HG02938 (cell line): ENCODE results near the gene NDUFA11.
"Not testable (repeated sequence)": the region's sequence is repeated elsewhere in the genome, so short reads cannot be mapped to it uniquely, and the experiment has no call there.

ENCODE experiments used
- ATAC-seq: cut with Tn5 transposase; IDR thresholded peaks from one replicate; pipeline ENCODE4 v1.9.1; 2021; ENCODE audit warnings: mild to moderate bottlenecking, moderate library complexity; ENCODE audit not compliant: unreplicated experiment

NDUFA11 gene

GRCh38 chr19:5891572-5891937 lies 12.0 kb downstream of the NDUFA11 start:
- no peak for ATAC-seq

- ATAC-seq = no peak
These were observed 13.5 kb downstream of the NDUFA11 start for GRCh38 chr19:5890099-5890498.

DNA sequence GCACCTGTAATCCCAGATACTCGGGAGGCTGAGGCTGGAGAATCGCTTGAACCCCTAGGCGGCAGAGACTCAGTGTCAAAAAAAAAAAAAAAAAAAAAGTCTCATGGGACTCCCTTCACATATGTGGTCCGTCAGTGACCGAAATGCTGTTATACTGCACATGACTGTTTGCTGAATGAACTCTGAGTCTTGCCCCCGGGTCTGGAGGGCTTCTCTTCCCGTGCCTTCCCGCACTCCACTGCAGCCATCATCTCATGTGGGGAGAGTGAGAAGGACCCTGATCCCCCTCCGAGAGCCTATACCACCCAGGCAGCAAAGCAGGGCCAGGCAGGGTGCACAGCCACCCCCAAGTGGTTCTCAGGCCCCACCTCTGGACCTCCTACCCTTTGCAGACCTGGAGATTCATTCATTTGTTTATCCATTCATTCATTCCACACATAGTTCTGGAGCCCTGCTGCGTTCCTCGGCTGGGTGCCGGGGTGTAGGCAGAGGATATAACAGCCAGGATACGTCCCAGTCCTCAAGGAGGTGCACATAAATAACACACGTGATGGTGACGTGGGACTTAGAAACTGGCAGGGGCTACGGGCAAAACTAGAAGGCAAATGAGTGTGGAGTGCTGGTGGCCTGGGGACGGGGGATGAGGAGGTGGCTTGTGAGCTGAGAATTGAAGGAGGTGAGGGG lies 14.2 kb downstream of the NDUFA11 start:
- ATAC-seq = no peak

DNA sequence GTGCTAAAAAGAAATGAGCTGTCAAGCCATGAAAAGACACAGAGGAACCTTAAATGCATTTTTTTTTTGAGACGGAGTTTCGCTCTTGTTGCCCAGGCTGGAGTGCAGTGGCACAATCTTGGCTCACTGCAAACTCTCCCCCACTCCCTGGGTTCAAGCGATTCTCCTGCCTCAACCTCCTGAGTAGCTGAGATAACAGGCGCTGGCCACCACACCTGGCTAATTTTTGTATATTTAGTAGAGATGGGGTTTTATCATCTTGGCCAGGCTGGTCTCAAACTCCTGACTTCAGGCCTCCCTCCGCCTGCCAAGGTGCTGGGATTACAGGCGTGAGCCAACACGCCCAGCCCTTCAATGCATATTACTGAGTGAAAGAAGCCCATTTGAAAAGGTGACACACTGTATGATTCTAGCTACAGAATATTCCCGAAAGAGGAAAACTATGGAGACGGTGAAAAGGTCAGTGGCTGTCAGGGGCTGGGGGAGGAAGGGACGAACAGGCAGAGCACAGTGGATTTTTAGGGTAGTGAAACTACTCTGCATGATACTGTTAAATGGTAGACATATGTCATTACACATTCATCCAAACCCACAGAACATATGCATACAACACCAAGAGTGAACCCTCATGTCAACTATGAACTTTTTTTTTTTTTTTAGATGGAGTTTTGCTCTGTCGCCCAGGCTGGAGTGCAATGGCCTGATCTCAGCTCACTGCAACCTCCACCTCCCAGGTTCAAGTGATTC lies 19.4 kb downstream of the NDUFA11 start:
- ATAC-seq = not testable (repeated sequence)

GRCh38 chr19:5883157-5883873 lies 20.3 kb downstream of the NDUFA11 start:
- not testable (repeated sequence) for ATAC-seq

DNA sequence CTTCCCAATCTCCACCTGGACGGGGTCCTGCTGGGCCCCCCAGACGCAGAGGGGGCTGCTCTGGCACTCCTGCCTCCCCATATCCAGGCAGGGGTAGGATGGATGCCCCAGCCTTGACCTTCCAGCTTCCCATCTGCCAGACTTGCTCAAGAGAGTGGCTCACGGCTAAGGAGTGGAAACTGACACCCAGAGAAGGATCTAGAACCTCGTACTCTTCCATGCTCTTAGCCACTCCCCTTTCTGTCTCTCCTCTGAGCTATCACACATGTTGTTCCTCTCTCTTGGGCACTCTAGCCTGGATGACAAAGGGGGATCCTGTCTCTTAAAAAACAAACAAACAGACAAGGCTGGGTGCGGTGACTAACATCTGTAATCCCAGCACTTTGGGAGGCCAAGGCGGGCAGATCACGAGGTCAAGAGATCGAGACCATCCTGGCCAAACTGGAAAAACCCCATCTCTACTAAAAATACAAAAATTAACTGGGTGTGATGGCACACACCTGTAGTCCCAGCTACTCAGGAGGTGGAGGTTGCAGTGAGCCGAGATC lies 21.1 kb downstream of the NDUFA11 start:
- no peak for ATAC-seq

DNA sequence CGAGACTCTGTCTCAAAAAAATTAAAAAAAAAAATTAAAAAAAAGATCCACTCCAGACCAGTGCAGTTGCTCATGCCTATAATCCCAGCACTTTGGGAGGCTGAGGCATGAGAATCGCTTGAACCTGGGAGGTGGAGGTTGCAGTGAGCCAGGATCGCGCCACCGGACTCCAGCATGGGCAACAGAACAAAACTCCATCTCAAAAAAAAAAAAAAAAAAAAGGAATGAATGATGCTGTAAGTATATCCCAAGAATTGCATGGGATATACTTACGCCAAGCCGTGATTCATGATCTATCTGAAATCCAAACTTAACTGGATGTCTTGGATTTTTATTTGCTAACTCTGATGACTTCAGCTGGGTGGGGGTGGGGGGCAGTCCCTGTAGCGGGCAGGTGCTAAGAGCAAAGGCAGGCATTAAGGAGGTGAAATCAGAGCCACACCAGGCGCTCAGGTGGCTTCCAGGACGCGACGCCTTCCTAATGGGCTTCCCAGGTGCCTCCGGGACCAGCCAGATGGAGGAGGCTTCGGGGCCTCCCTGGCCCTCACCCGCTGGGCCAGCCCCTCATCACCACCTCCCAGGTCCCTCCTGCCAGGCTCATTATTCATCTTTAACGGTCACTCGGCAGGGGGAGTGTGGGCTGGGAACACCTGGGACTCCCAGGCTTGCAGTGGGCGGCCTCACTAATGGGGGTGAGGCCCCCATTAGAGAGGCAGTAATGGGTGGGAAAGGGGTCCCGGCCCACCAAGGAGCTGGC lies 21.9 kb downstream of the NDUFA11 start:
- ATAC-seq = no peak

GRCh38 chr19:5880604-5881078 lies 22.9 kb downstream of the NDUFA11 start:
- no peak for ATAC-seq

GRCh38 chr19:5880196-5880595 lies 23.4 kb downstream of the NDUFA11 start:
- ATAC-seq = no peak

GRCh38 chr19:5877882-5878281 lies 25.7 kb downstream of the NDUFA11 start:
- ATAC-seq = no peak

DNA sequence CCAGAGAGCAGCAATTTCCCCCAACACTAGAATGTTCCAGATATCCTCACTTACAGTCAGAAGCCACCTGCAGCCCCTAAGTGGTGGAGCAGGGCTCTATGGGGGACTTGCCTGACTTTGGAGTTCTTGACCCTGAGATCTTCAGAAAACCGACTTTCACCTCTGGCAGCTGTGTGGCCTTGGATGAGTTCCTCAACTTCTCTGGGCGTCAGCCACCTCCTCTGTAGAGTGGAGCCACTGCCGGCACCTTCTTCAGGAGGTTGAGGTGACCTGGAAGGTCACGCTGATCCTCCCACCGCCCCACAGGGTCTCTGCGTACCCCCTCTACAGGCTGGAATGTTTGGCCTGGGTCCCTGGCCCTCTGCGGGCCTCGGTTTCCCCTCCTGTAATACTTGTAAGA lies 26.2 kb downstream of the NDUFA11 start:
- no peak for ATAC-seq

DNA sequence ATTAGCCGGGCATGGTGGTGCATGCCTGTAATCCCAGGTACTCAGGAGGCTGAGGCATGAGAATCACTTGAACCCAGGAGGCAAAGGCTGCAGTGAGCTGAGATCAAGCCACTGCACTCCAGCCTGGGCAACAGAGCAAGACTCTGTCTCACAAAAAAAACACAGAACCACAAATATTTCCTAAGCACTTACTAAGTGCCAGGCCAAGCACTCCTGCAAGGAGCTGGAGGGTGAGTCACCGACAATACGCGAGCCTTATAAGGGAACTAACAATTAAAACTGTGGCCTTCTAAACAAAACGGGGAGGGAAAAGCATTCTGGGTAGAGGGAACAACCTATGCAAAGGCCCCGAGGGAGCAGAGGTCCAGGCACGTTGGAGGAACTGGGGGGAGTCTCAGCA lies 29.1 kb downstream of the NDUFA11 start:
- ATAC-seq = not testable (repeated sequence)

- ATAC-seq = no peak
These were observed 29.9 kb downstream of the NDUFA11 start for GRCh38 chr19:5873617-5874199.

- no peak for ATAC-seq
These were observed 32.6 kb downstream of the NDUFA11 start for GRCh38 chr19:5870986-5871394.

DNA sequence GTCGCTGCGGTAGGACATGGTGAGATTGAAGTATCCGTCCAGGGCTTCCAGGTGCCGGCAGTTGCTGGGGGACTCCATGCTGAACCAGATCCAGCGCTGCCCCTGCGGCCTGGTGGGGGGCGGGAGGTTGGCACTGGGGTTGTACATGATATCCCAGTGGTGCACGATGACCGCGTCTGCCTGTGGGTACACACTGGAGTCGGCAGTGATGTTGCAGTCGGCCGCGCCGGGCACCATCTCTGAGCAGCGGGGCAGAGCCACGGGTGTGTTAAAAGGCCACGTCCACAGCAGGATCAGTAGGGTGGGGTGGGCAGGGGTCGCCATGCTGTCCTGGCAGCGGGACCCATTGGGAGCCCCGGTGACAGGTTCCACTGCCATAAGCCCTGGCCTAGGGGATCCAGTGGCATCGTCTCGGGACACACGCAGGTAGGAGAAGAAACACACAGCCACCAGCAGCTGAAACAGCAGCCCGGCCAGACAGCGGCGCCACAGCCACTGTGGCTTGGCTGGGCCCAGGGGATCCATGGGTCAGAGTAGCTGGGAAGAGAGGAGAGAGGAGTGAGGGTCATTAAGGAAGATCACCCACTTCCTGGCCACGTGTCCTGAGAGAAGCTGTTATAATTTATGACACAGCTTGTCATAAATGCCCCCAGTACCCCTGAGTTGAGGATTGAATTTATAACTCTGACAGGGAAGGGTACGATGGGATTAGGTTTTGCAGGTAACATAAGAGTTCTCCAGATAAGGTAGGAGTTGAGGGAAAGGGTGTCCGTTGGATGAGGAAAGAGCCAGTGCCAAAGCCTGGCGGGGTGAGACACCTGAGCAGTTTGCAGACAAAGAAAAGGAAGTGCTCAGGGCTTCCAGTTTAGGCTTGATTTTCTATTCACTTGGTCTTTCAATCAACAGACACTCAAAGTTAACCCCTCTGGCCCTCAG lies 36.1 kb downstream of the NDUFA11 start:
- no peak for ATAC-seq

GRCh38 chr19:5865772-5866171 lies 37.8 kb downstream of the NDUFA11 start:
- no peak for ATAC-seq

DNA sequence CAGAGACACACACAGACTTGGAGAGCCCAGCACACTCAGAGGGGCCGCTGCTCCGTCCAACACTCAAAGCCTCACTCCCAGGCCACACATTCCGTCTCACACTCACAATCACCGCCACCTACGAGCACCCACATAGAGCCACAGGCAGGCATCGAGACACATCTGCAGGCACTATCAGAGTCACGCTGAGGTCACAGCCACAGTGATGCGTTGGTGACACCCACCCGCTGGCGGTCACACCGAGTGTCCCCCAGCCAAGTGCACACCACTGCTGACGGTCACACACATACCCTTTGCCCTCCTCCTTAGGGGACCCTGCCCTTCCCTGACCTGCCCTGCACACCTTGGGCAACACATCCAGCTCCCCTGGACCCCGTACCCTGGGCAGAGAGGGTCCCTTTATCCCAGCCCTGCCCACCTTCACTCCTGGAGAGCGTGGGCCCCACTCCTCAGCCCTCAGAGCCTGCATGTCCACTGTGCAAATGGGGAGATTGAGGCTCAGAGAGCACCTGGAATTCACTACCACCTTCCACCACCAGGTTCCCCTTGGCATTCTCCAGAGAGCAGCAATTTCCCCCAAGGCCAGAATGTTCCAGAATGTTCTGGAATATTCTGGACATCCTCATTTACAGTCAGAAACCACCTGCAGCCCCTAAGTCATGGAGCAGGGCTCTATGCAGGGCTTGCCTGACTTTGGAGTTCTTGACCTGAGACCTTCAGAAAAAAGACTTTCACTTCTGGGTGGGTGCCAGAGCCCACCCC lies 38.7 kb downstream of the NDUFA11 start:
- ATAC-seq = no peak

DNA sequence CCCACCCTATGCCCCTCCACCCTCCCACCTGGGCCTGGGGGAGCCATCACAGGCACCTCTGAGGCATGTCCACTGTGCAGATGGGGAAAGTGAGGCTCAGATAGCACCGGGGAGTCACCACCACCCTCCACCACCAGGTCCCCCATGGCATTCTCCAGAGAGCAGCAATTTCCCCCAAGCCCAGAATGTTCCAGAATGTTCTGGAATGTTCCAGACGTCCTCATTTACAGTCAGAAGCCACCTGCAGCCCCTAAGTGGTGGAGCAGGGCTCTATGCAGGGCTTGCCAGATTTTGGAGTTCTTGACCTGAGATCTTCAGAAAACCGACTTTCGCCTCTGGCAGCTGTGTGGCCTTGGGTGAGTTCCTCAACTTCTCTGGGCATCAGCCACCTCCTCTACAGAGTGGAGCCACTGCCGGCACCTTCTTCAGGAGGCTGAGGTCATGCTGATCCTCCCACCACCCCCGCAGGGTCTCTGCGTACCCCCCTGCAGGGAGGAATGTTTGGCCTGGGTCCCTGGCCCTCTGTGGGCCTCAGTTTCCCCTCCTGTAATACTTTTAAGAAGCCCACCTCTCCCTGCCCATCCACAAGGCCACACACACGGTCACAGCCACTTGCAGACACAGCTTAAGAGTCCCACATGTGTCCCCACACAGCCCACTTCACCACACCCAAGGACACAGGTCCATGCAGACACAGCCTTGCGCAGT lies 39.4 kb downstream of the NDUFA11 start:
- ATAC-seq = no peak
